Esophagus squamous epithelium (tissue), 4 donors: ENCODE results near the gene WWC1.

Experiments
- POLR2A ChIP-seq, 4 donors: fragments of 450-650 bp; IDR thresholded peaks; one replicate each; pipeline ENCODE4 v1.6.1; 2017; ENCODE audit warnings: antibody characterized with exemption in 4 of 4, mild to moderate bottlenecking in 4 of 4, moderate library complexity in 3 of 4
- TF ChIP-seq, protein P1 (sequence below), 6 experiments: fragments of 450-650 bp in 4 of 6; fragments of 200-600 bp in 2 of 6; sonication (generic) in 2 of 6; IDR thresholded peaks; one replicate each; pipeline ENCODE4 v1.5.1; 2016 to 2019; ENCODE audit warnings: antibody characterized with exemption in 6 of 6, mild to moderate bottlenecking in 4 of 6, moderate library complexity in 4 of 6

- TF ChIP-seq, protein P1, sequence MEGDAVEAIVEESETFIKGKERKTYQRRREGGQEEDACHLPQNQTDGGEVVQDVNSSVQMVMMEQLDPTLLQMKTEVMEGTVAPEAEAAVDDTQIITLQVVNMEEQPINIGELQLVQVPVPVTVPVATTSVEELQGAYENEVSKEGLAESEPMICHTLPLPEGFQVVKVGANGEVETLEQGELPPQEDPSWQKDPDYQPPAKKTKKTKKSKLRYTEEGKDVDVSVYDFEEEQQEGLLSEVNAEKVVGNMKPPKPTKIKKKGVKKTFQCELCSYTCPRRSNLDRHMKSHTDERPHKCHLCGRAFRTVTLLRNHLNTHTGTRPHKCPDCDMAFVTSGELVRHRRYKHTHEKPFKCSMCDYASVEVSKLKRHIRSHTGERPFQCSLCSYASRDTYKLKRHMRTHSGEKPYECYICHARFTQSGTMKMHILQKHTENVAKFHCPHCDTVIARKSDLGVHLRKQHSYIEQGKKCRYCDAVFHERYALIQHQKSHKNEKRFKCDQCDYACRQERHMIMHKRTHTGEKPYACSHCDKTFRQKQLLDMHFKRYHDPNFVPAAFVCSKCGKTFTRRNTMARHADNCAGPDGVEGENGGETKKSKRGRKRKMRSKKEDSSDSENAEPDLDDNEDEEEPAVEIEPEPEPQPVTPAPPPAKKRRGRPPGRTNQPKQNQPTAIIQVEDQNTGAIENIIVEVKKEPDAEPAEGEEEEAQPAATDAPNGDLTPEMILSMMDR (IDR thresholded peaks at IDR 0.05): no peak
- TF ChIP-seq POLR2A (IDR thresholded peaks at IDR 0.05): no peak
These were observed 19.7 kb downstream of the WWC1 start for GRCh38 chr5:168311061-168311566.
